A549 (cell line): Measurements from ENCODE around the gene CARMIL3. TPM values are rescaled to one million over a fixed set of nuclear protein-coding genes. Genes with fewer than 3 reads are reported as not detected.

Experiments
- ATAC-seq, 2 experiments: fragments of 200-7000 bp in 1 of 2; fragments of >200 bp in 1 of 2; cut with Nextera tagmentation in 1 of 2; cut with Tn5 transposase in 1 of 2; 3 replicates each; pipeline versions ENCODE4 v1.8.0 to v1.9.1; 2018 to 2020; ENCODE audit warnings: mild to moderate bottlenecking in 1 of 2, moderate library complexity in 1 of 2
- CTCF ChIA-PET: fragments of 300-600 bp; sonication (Branson Sonifier 250); formaldehyde crosslinking; extraction: SDS; loops from one replicate; lab custom pipeline; 2021; ENCODE audit warnings: antibody characterized with exemption, inconsistent platforms; lab: Yijun Ruan, JAX
- POLR2A ChIA-PET: fragments of 350-600 bp; formaldehyde crosslinking; extraction: SDS; loops from one replicate; lab custom pipeline; 2021; ENCODE audit warnings: antibody characterized with exemption, inconsistent platforms; lab: Yijun Ruan, JAX
- DNase-seq, 2 experiments: peaks; one replicate each; pipeline versions ENCODE4 v3.0.0 to v3.0.0-alpha.2; 2011 to 2016; ENCODE audit warnings: low read depth in 1 of 2, low spot score in 1 of 2
- FAIRE-seq: peaks from 2 replicates; lab custom pipeline; 2011; peaks lifted over from hg19 to GRCh38; lab: Jason Lieb, UNC
- H3K27ac ChIP-seq, 2 experiments: fragments of >200 bp; sonication (Bioruptor Twin); formaldehyde crosslinking; 3 replicates each; pipeline ENCODE4 v1.5.1; 2016 to 2017
- H3K4me1 ChIP-seq: fragments of >200 bp; sonication (Bioruptor Twin); formaldehyde crosslinking; 3 replicates; pipeline ENCODE4 v1.6.1; 2016
- H3K4me2 ChIP-seq: fragments of >200 bp; sonication (Bioruptor Twin); formaldehyde crosslinking; 3 replicates; pipeline ENCODE4 v1.6.1; 2016
- H3K4me3 ChIP-seq: fragments of >200 bp; sonication (Bioruptor Twin); formaldehyde crosslinking; 3 replicates; pipeline ENCODE4 v1.5.1; 2016
- H3K9me3 ChIP-seq: fragments of >200 bp; sonication (Bioruptor Twin); formaldehyde crosslinking; 3 replicates; pipeline ENCODE4 v1.6.1; 2016
- ATOH8 ChIP-seq: fragments of 250-450 bp; sonication (Bioruptor Pico); IDR thresholded peaks from 2 replicates; pipeline ENCODE4 v1.5.0; 2020; ENCODE audit warnings: low read depth, mild to moderate bottlenecking, moderate library complexity
- BHLHE40 ChIP-seq: IDR thresholded peaks from 2 replicates; pipeline ENCODE4 v1.6.1; 2012; ENCODE audit warnings: low read depth, low read length, inconsistent platforms
- E2F6 ChIP-seq: IDR thresholded peaks from 2 replicates; pipeline ENCODE4 v1.6.1; 2012; ENCODE audit warnings: low read depth, borderline replicate concordance
- EHMT2 ChIP-seq: fragments of 200-600 bp; sonication (generic); IDR thresholded peaks from 2 replicates; pipeline ENCODE4 v1.6.1; 2016; ENCODE audit warnings: antibody characterized with exemption, low read depth, mild to moderate bottlenecking, moderate library complexity
- EP300 ChIP-seq, 2 experiments: fragments of >200 bp; sonication (Bioruptor Twin); formaldehyde crosslinking; IDR thresholded peaks; 2 replicates in 1 of 2; 3 replicates in 1 of 2; pipeline ENCODE4 v1.6.1; 2016 to 2017
- ESRRA ChIP-seq: fragments of 150-350 bp; IDR thresholded peaks from 2 replicates; pipeline ENCODE4 v1.6.1; 2014; ENCODE audit warnings: mild to moderate bottlenecking, low read length, borderline replicate concordance
- FOSL2 ChIP-seq, 2 experiments: fragments of 450-650 bp in 1 of 2; fragments of >200 bp in 1 of 2; sonication (Bioruptor Twin) in 1 of 2; formaldehyde crosslinking; IDR thresholded peaks; 2 replicates each; pipeline versions ENCODE4 v1.5.0 to v1.6.1; 2016 to 2020; ENCODE audit warnings: mild to moderate bottlenecking in 1 of 2, moderate library complexity in 1 of 2
- HDAC2 ChIP-seq: fragments of 200-600 bp; sonication (generic); IDR thresholded peaks from 2 replicates; pipeline ENCODE4 v1.6.1; 2016
- HES2 ChIP-seq: fragments of >200 bp; sonication (Bioruptor Twin); formaldehyde crosslinking; IDR thresholded peaks from 2 replicates; pipeline ENCODE4 v1.6.1; 2016
- HOXB13 ChIP-seq: fragments of 250-450 bp; sonication (Bioruptor Pico); IDR thresholded peaks from 2 replicates; pipeline ENCODE4 v1.5.0; 2020; ENCODE audit warnings: low read depth, mild to moderate bottlenecking, moderate library complexity
- HOXB5 ChIP-seq: fragments of 250-450 bp; sonication (Bioruptor Pico); IDR thresholded peaks from 2 replicates; pipeline ENCODE4 v1.5.0; 2020; ENCODE audit warnings: mild to moderate bottlenecking, moderate library complexity
- KDM1A ChIP-seq: fragments of 200-600 bp; sonication (generic); IDR thresholded peaks from 2 replicates; pipeline ENCODE4 v1.6.1; 2016; ENCODE audit warnings: low read depth, mild to moderate bottlenecking
- MAZ ChIP-seq: fragments of 150-350 bp; IDR thresholded peaks from 2 replicates; pipeline ENCODE4 v1.6.1; 2014; ENCODE audit warnings: antibody characterized with exemption, low read depth, low read length, borderline replicate concordance
- MYC ChIP-seq: IDR thresholded peaks from 2 replicates; pipeline ENCODE4 v1.6.1; 2012; ENCODE audit warnings: mild to moderate bottlenecking, inconsistent platforms, low read length, improper control_type of control experiment, borderline replicate concordance
- NPAS2 ChIP-seq: fragments of 250-450 bp; sonication (Bioruptor Pico); IDR thresholded peaks from 2 replicates; pipeline ENCODE4 v1.8.0; 2022; ENCODE audit warnings: mild to moderate bottlenecking, moderate library complexity, borderline replicate concordance
- PHF8 ChIP-seq: fragments of 200-600 bp; sonication (generic); IDR thresholded peaks from 2 replicates; pipeline ENCODE4 v1.6.1; 2016; ENCODE audit warnings: low read depth, mild to moderate bottlenecking, antibody characterized with exemption, moderate library complexity, borderline replicate concordance
- RAD21 ChIP-seq, 2 experiments: fragments of >200 bp in 1 of 2; sonication (Bioruptor Twin) in 1 of 2; formaldehyde crosslinking in 1 of 2; IDR thresholded peaks in 1 of 2; conservative IDR thresholded peaks in 1 of 2; 2 replicates in 1 of 2; 3 replicates in 1 of 2; pipeline ENCODE4 v1.6.1; 2012 to 2018; ENCODE audit warnings: inconsistent platforms in 1 of 2
- RCOR1 ChIP-seq: fragments of 150-350 bp; IDR thresholded peaks from 2 replicates; pipeline ENCODE4 v1.6.1; 2014; ENCODE audit warnings: antibody characterized with exemption, low read length, low read depth
- SREBF2 ChIP-seq: fragments of 450-650 bp; IDR thresholded peaks from 2 replicates; pipeline ENCODE4 v1.6.1; 2014; ENCODE audit warnings: mild to moderate bottlenecking, moderate library complexity
- TFCP2L1 ChIP-seq: fragments of 250-450 bp; sonication (Bioruptor Pico); IDR thresholded peaks from 2 replicates; pipeline ENCODE4 v1.5.0; 2021; ENCODE audit warnings: mild to moderate bottlenecking
- WGBS: methylation state at CpG from one replicate; pipeline ENCODE4 v1.1.6; 2017; ENCODE audit errors: missing lambda C conversion rate; 5-methylcytosine and 5-hydroxymethylcytosine counted together
- polyA plus RNA-seq, 4 experiments: library from polyadenylated mRNA; depleted of rRNA in 3 of 4; stranded (reverse); fragments of >200 nt; fragmentation: RNase III in 1 of 4; extraction: RNeasy Plus Mini Kit Qiagen cat#74134 plus additional on column Dnase treatment in 1 of 4; gene quantifications; 2 replicates in 3 of 4; 3 replicates in 1 of 4; pipeline ENCODE4 v1.2.3, GENCODE V29; 2011 to 2017
- TF ChIP-seq, protein P1 (sequence below): IDR thresholded peaks from 2 replicates; pipeline ENCODE4 v1.6.1; 2012
- TF ChIP-seq, protein P2 (sequence below): fragments of 200-600 bp; sonication (generic); IDR thresholded peaks from 2 replicates; pipeline ENCODE4 v1.6.1; 2016; ENCODE audit warnings: antibody characterized with exemption, mild to moderate bottlenecking, moderate library complexity
- TF ChIP-seq, protein P3 (sequence below): fragments of 250-450 bp; sonication (Bioruptor Pico); IDR thresholded peaks from 2 replicates; pipeline ENCODE4 v1.5.0; 2021; ENCODE audit warnings: mild to moderate bottlenecking, moderate library complexity, borderline replicate concordance

CARMIL3 gene
- polyA plus RNA-seq, 2 of the 4 experiments (the other 2 are of a cell fraction): 0.45 to 0.98 TPM

GRCh38 chr14:24092110-24092504, 40.3 kb downstream of the CARMIL3 start:
- H3K27ac ChIP-seq: peak overlapping the region in 1 of 2 experiments; percentile 100; a peak in 4 of 6 replicates
- DNase-seq (no peak), ATAC-seq (no peak), FAIRE-seq (no peak)
- H3K4me1 ChIP-seq: peaks cover 18% of the 10 kb centered on the region
- no peak for TF ChIP-seq EHMT2
- no peak for TF ChIP-seq RCOR1
- no peak for TF ChIP-seq FOSL2 (IDR thresholded peaks at IDR 0.05)
- TF ChIP-seq FOSL2 (CRISPR knock-in tag; IDR thresholded peaks at IDR 0.05): no peak
- no peak for TF ChIP-seq MYC
- no peak for TF ChIP-seq E2F6
- TF ChIP-seq HOXB5 (CRISPR knock-in tag): no peak
- no peak for TF ChIP-seq ESRRA
- no peak for TF ChIP-seq SREBF2
- TF ChIP-seq RAD21 (conservative IDR thresholded peaks at IDR 0.05 in 1 of 2, IDR thresholded peaks at IDR 0.05 in 1 of 2): no peak
- no peak for TF ChIP-seq NPAS2 (CRISPR knock-in tag)
- TF ChIP-seq, protein P1, sequence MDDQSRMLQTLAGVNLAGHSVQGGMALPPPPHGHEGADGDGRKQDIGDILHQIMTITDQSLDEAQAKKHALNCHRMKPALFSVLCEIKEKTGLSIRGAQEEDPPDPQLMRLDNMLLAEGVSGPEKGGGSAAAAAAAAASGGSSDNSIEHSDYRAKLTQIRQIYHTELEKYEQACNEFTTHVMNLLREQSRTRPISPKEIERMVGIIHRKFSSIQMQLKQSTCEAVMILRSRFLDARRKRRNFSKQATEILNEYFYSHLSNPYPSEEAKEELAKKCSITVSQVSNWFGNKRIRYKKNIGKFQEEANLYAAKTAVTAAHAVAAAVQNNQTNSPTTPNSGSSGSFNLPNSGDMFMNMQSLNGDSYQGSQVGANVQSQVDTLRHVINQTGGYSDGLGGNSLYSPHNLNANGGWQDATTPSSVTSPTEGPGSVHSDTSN: no peak
- TF ChIP-seq BHLHE40: no peak
- TF ChIP-seq ATOH8 (CRISPR knock-in tag): no peak
- ChIA-PET CTCF (interaction anchor here (0.6 to 12.6 kb wide), 10 partner anchors 11 to 88 kb away, joined by 3 to 405 read pairs (median 22); partner anchors contain the start of genes CARMIL3 and IRF9), POLR2A (interaction anchor here (0.7 to 3.7 kb wide), 2 partner anchors 16 to 133 kb away, joined by 3 to 38 read pairs; no protein-coding TSS in a partner anchor)
- H3K4me2 ChIP-seq: no peak overlapping the region
- no peaks in the 10 kb centered on the region for H3K9me3 ChIP-seq
- H3K4me3 ChIP-seq: no peak overlapping the region

- Histone ChIP-seq H3K9me3 (no peaks in the 10 kb centered on the region), H3K4me3 (no peak overlapping the region), H3K27ac (peak overlapping the region; percentile 90 to 100), H3K4me2 (peak overlapping the region; percentile 69; the same call in 1 of the 3 replicates), H3K4me1 (peaks cover 18% of the 10 kb centered on the region)
- WGBS: 98% methylated on average over 4 of the region's 4 CpGs
- FAIRE-seq (no peak), ATAC-seq (no peak), DNase-seq (no peak)
- ChIA-PET POLR2A (interaction anchor here (1.5 to 3.7 kb wide), 4 partner anchors 15 to 57 kb away, joined by 4 to 55 read pairs (median 23); partner anchors contain the start of genes DCAF11, NRL, PSME2 and RNF31), CTCF (interaction anchor here (0.6 to 12.6 kb wide), 11 partner anchors 12 to 88 kb away, joined by 3 to 405 read pairs (median 7); partner anchors contain the start of genes CARMIL3 and IRF9)
- TF ChIP-seq RAD21 (conservative IDR thresholded peaks at IDR 0.05 in 1 of 2, IDR thresholded peaks at IDR 0.05 in 1 of 2) (no peak), TFCP2L1 (CRISPR knock-in tag) (no peak), ATOH8 (CRISPR knock-in tag) (no peak), HES2 (no peak), PHF8 (no peak), KDM1A (no peak), SREBF2 (no peak), MYC (no peak), HOXB13 (CRISPR knock-in tag) (no peak), MAZ (no peak), HDAC2 (no peak), E2F6 (no peak), EP300 (IDR thresholded peaks at IDR 0.05) (no peak)
- TF ChIP-seq, protein P2, sequence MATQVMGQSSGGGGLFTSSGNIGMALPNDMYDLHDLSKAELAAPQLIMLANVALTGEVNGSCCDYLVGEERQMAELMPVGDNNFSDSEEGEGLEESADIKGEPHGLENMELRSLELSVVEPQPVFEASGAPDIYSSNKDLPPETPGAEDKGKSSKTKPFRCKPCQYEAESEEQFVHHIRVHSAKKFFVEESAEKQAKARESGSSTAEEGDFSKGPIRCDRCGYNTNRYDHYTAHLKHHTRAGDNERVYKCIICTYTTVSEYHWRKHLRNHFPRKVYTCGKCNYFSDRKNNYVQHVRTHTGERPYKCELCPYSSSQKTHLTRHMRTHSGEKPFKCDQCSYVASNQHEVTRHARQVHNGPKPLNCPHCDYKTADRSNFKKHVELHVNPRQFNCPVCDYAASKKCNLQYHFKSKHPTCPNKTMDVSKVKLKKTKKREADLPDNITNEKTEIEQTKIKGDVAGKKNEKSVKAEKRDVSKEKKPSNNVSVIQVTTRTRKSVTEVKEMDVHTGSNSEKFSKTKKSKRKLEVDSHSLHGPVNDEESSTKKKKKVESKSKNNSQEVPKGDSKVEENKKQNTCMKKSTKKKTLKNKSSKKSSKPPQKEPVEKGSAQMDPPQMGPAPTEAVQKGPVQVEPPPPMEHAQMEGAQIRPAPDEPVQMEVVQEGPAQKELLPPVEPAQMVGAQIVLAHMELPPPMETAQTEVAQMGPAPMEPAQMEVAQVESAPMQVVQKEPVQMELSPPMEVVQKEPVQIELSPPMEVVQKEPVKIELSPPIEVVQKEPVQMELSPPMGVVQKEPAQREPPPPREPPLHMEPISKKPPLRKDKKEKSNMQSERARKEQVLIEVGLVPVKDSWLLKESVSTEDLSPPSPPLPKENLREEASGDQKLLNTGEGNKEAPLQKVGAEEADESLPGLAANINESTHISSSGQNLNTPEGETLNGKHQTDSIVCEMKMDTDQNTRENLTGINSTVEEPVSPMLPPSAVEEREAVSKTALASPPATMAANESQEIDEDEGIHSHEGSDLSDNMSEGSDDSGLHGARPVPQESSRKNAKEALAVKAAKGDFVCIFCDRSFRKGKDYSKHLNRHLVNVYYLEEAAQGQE: no peak
- TF ChIP-seq, protein P3, sequence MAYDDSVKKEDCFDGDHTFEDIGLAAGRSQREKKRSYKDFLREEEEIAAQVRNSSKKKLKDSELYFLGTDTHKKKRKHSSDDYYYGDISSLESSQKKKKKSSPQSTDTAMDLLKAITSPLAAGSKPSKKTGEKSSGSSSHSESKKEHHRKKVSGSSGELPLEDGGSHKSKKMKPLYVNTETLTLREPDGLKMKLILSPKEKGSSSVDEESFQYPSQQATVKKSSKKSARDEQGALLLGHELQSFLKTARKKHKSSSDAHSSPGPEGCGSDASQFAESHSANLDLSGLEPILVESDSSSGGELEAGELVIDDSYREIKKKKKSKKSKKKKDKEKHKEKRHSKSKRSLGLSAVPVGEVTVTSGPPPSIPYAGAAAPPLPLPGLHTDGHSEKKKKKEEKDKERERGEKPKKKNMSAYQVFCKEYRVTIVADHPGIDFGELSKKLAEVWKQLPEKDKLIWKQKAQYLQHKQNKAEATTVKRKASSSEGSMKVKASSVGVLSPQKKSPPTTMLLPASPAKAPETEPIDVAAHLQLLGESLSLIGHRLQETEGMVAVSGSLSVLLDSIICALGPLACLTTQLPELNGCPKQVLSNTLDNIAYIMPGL (CRISPR knock-in tag): no peak
These were observed 40.8 kb downstream of the CARMIL3 start for GRCh38 chr14:24092505-24093206.
